Measurements from ENCODE around the gene C1orf122.
"Not testable (repeated sequence)": the region's sequence is repeated elsewhere in the genome, so short reads cannot be mapped to it uniquely, and the experiment has no call there.

C1orf122 gene

GRCh38 chr1:37764888-37765441 is 42.6 kb upstream of the C1orf122 start, which contains the start of gene EPHA10:
Gene EPHA10, minus strand, starts transcription at chr1:37765120. Its CDS starts 54 bp downstream, at chr1:37765066.
- H3K4me3 ChIP-seq (ENCODE audit: control insufficient read depth, low read depth, low read length) = no peak within 1 kb of the TSS
- no peak for TF ChIP-seq CTCF (IDR thresholded peaks at IDR 0.05; ENCODE audit: control insufficient read depth, insufficient read depth, low read depth, low read length, missing control alignments)
- DNase-seq (ENCODE audit: low read depth) = no peak

GRCh38 chr1:37765916-37766664 is 41.5 kb upstream of the C1orf122 start:
- no peak for TF ChIP-seq CTCF (IDR thresholded peaks at IDR 0.05; ENCODE audit: control insufficient read depth, insufficient read depth, low read depth, low read length, missing control alignments)
- DNase-seq (ENCODE audit: low read depth) = no peak
- no peak overlapping the region for H3K4me3 ChIP-seq (ENCODE audit: control insufficient read depth, low read depth, low read length)

GRCh38 chr1:37767488-37767887 is 40.1 kb upstream of the C1orf122 start:
- TF ChIP-seq CTCF (IDR thresholded peaks at IDR 0.05; ENCODE audit: control insufficient read depth, insufficient read depth, low read depth, low read length, missing control alignments) = no peak
- H3K4me3 ChIP-seq (ENCODE audit: control insufficient read depth, low read depth, low read length) = no peak overlapping the region
- no peak for DNase-seq (ENCODE audit: low read depth)

- not testable (repeated sequence) for H3K4me3 ChIP-seq (ENCODE audit: control insufficient read depth, low read depth, low read length)
These were observed 36.1 kb upstream of the C1orf122 start for GRCh38 chr1:37771440-37771839.

GRCh38 chr1:37776946-37777516 is 30.6 kb upstream of the C1orf122 start:
- H3K4me3 ChIP-seq (ENCODE audit: control insufficient read depth, low read depth, low read length) = no peak overlapping the region
- no peak for TF ChIP-seq CTCF (IDR thresholded peaks at IDR 0.05; ENCODE audit: control insufficient read depth, insufficient read depth, low read depth, low read length, missing control alignments)
- no peak for DNase-seq (ENCODE audit: low read depth)

More at GRCh38 chr1:37771440-37771839, 36.1 kb upstream of the C1orf122 start:
- not testable (repeated sequence) for DNase-seq (ENCODE audit: low read depth)

- no peak for DNase-seq (ENCODE audit: low read depth)
- no peak overlapping the region for H3K4me3 ChIP-seq (ENCODE audit: control insufficient read depth, low read depth, low read length)
- no peak for TF ChIP-seq CTCF (IDR thresholded peaks at IDR 0.05; ENCODE audit: control insufficient read depth, insufficient read depth, low read depth, low read length, missing control alignments)
These were observed 28.9 kb upstream of the C1orf122 start for GRCh38 chr1:37778654-37779053.

- H3K4me3 ChIP-seq (ENCODE audit: control insufficient read depth, low read depth, low read length) = no peak overlapping the region
- DNase-seq (ENCODE audit: low read depth) = no peak
- no peak for TF ChIP-seq CTCF (IDR thresholded peaks at IDR 0.05; ENCODE audit: control insufficient read depth, insufficient read depth, low read depth, low read length, missing control alignments)
These were observed 25.1 kb upstream of the C1orf122 start for GRCh38 chr1:37782491-37782890.

All from AG09309 (cell line).